GM21786 (cell line): ENCODE measurements around the gene SULF2.

Experiments used
- ATAC-seq: cut with Tn5 transposase; IDR thresholded peaks from one replicate; pipeline ENCODE4 v1.9.1; 2021; ENCODE audit not compliant: unreplicated experiment

Gene SULF2

GRCh38 chr20:47612670-47613069 lies 172.6 kb downstream of the SULF2 start:
- ATAC-seq = no peak

- no peak for ATAC-seq
Measured at GRCh38 chr20:47611785-47612184, 173.5 kb downstream of the SULF2 start.

- no peak for ATAC-seq
Measured at GRCh38 chr20:47610945-47611250, 174.4 kb downstream of the SULF2 start.

- no peak for ATAC-seq
Measured at GRCh38 chr20:47610247-47610944, 174.9 kb downstream of the SULF2 start.

GRCh38 chr20:47609001-47609400 lies 176.3 kb downstream of the SULF2 start:
- ATAC-seq = no peak
